Cardiac septum (tissue), 1 donor: ENCODE data around the gene PINK1. TPM values are rescaled to one million over a fixed set of nuclear protein-coding genes. Genes with fewer than 3 reads are reported as not detected.
"Not testable (repeated sequence)": the region's sequence is repeated elsewhere in the genome, so short reads cannot be mapped to it uniquely, and the experiment has no call there.

Experiments
- DNase-seq: peaks from one replicate; pipeline ENCODE4 v3.0.0-alpha.2; 2020; ENCODE audit warnings: low spot score
- intact Hi-C: fragments of 100-400 bp; cut with DNase I; formaldehyde crosslinking; loops from one replicate; pipeline ENCODE4 v1.14.0; 2022
- total RNA-seq: library from RNA; stranded (reverse); fragmentation: NEBNext Ultra II Directional; extraction: Animal tissue kit (Norgen Biotek cat#: 25700); gene quantifications from one replicate; pipeline ENCODE4 v1.2.1, GENCODE V29; 2021
- donor health status: DM: no; HTN: no; CAD: no.

Gene PINK1
- total RNA-seq, 1 donor from 2014 or later: 224 TPM

- no peak for DNase-seq
- intact Hi-C loops: no loop called here
Measured at GRCh38 chr1:20665726-20666125, 32.5 kb downstream of the PINK1 start.

- intact Hi-C loops: no loop called here
- DNase-seq: no peak
Measured at GRCh38 chr1:20666146-20666545, 32.9 kb downstream of the PINK1 start.

- intact Hi-C loops: no loop called here
Measured at GRCh38 chr1:20666804-20667203, 33.5 kb downstream of the PINK1 start.

GRCh38 chr1:20668581-20668980, 35.3 kb downstream of the PINK1 start:
- intact Hi-C loops: no loop called here
- no peak for DNase-seq

More at GRCh38 chr1:20666804-20667203, 33.5 kb downstream of the PINK1 start:
- no peak for DNase-seq

- DNase-seq: no peak
- intact Hi-C loops: no loop called here
Measured at GRCh38 chr1:20670936-20671335, 37.7 kb downstream of the PINK1 start.

GRCh38 chr1:20672265-20672632, 39.0 kb downstream of the PINK1 start:
- intact Hi-C loops: no loop called here
- DNase-seq: no peak

GRCh38 chr1:20673626-20674025, 40.4 kb downstream of the PINK1 start:
- DNase-seq, intact Hi-C loops: not testable (repeated sequence)

- DNase-seq: no peak
- intact Hi-C loops: no loop called here
Measured at GRCh38 chr1:20678599-20678998, 45.3 kb downstream of the PINK1 start.

GRCh38 chr1:20680269-20680668, 47.0 kb downstream of the PINK1 start:
- intact Hi-C loops: no loop called here
- DNase-seq: no peak

GRCh38 chr1:20681999-20682398, 48.7 kb downstream of the PINK1 start:
- no peak for DNase-seq

GRCh38 chr1:20682571-20683236, 49.4 kb downstream of the PINK1 start:
- intact Hi-C loops: no loop called here

More at GRCh38 chr1:20681999-20682398, 48.7 kb downstream of the PINK1 start:
- intact Hi-C loops: no loop called here

GRCh38 chr1:20683614-20684013, 50.4 kb downstream of the PINK1 start:
- no peak for DNase-seq
- intact Hi-C loops: no loop called here

More at GRCh38 chr1:20682571-20683236, 49.4 kb downstream of the PINK1 start:
- DNase-seq: no peak

GRCh38 chr1:20684050-20684620, 50.9 kb downstream of the PINK1 start:
- DNase-seq: no peak

GRCh38 chr1:20684651-20685050, 51.4 kb downstream of the PINK1 start:
- no peak for DNase-seq
- intact Hi-C loops: no loop called here

More at GRCh38 chr1:20684050-20684620, 50.9 kb downstream of the PINK1 start:
- intact Hi-C loops: no loop called here

- intact Hi-C loops: no loop called here
Measured at GRCh38 chr1:20685099-20685662, 51.9 kb downstream of the PINK1 start.

GRCh38 chr1:20685741-20686140, 52.5 kb downstream of the PINK1 start:
- intact Hi-C loops: no loop called here
- no peak for DNase-seq

More at GRCh38 chr1:20685099-20685662, 51.9 kb downstream of the PINK1 start:
- DNase-seq: peak; percentile 82

GRCh38 chr1:20686883-20687725, 53.8 kb downstream of the PINK1 start:
- DNase-seq: no peak
- intact Hi-C loops: no loop called here

GRCh38 chr1:20689645-20690056, 56.4 kb downstream of the PINK1 start:
- DNase-seq: no peak
- intact Hi-C loops: no loop called here

GRCh38 chr1:20691872-20692271, 58.6 kb downstream of the PINK1 start:
- intact Hi-C loops: no loop called here
- no peak for DNase-seq

- intact Hi-C loops: no loop called here
- DNase-seq: no peak
Measured at GRCh38 chr1:20693623-20694022, 60.4 kb downstream of the PINK1 start.
